ENCODE data around the gene EPB42.
"Not testable (repeated sequence)": the region's sequence is repeated elsewhere in the genome, so short reads cannot be mapped to it uniquely, and the experiment has no call there.

EPB42 gene

DNA sequence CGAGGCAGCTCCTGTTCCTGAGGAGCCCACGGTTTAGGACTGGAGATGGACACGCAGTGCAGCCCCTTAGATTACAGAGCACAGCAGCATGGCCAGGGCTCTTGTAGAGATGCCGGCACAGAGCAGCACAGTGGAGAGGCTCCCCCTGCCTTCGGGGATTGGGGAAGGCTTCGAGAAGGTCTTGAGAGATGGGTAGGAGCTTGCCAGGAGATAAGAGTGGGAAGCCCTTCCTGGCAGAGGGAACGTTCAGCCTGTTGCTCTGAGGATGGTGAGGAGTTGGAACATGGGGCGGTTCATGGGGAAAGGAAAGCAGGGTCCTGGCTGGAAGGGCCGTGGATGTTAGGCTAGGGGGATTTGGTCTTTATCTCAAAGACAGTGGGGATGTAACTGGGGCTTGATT, 10.0 kb downstream of the EPB42 start:
- Histone ChIP-seq H3K9me3 (ENCODE audit: insufficient read depth, low read depth, low read length) (no peaks in the 10 kb centered on the region), H3K27ac (ENCODE audit: low read depth, low read length) (no peak overlapping the region), H3K27me3 (ENCODE audit: insufficient read depth, low read length) (no peaks in the 10 kb centered on the region), H3K9ac (ENCODE audit: low read depth, low read length) (no peak overlapping the region), H3K4me3 (ENCODE audit: low read length) (no peak overlapping the region), H3K36me3 (ENCODE audit: insufficient read depth, low read length) (no peaks in the 10 kb centered on the region), H3K4me1 (ENCODE audit: insufficient read depth, low read length) (no peaks in the 10 kb centered on the region)
- 87% methylated on average over 9 of the region's 9 CpGs for WGBS

DNA sequence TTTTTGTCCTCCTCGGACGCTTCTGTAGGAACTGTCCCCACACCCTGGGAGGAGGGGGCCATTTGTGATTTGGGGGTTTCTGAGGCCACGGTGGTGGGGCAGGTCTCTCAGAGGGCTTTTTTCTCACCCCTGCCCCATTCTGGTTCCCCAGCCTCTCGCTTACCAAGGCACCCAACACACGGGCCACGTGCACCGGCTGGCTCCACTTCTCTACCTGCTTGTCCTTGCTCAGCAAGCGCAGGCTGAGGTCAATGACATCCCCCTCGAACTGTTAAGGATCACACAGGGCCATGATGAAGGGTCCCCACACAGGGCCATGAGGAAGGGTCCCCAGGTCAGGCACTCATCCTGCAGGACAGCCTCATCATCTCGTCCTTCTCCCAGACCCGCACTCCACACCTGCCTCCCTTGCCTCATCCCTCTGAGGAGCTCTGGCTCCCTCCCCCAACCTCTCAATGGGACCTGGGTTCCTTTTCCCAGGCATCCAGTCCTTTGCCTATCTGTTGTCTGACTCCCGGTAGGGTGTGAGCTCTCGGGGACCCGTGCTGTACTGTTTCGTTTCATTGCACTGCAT, 10.6 kb downstream of the EPB42 start:
- H3K36me3 ChIP-seq (ENCODE audit: insufficient read depth, low read length) = no peaks in the 10 kb centered on the region
- no peaks in the 10 kb centered on the region for H3K27me3 ChIP-seq (ENCODE audit: insufficient read depth, low read length)
- no peak overlapping the region for H3K27ac ChIP-seq (ENCODE audit: low read depth, low read length)
- no peaks in the 10 kb centered on the region for H3K9me3 ChIP-seq (ENCODE audit: insufficient read depth, low read depth, low read length)
- H3K9ac ChIP-seq (ENCODE audit: low read depth, low read length) = no peak overlapping the region
- no peaks in the 10 kb centered on the region for H3K4me1 ChIP-seq (ENCODE audit: insufficient read depth, low read length)
- WGBS = 95% methylated on average over 15 of the region's 15 CpGs
- H3K4me3 ChIP-seq (ENCODE audit: low read length) = no peak overlapping the region

- WGBS = 84% methylated on average over 13 of the region's 13 CpGs
- H3K27me3 ChIP-seq (ENCODE audit: insufficient read depth, low read length) = no peaks in the 10 kb centered on the region
Observed at GRCh38 chr15:43209059-43209824, 11.6 kb downstream of the EPB42 start.

DNA sequence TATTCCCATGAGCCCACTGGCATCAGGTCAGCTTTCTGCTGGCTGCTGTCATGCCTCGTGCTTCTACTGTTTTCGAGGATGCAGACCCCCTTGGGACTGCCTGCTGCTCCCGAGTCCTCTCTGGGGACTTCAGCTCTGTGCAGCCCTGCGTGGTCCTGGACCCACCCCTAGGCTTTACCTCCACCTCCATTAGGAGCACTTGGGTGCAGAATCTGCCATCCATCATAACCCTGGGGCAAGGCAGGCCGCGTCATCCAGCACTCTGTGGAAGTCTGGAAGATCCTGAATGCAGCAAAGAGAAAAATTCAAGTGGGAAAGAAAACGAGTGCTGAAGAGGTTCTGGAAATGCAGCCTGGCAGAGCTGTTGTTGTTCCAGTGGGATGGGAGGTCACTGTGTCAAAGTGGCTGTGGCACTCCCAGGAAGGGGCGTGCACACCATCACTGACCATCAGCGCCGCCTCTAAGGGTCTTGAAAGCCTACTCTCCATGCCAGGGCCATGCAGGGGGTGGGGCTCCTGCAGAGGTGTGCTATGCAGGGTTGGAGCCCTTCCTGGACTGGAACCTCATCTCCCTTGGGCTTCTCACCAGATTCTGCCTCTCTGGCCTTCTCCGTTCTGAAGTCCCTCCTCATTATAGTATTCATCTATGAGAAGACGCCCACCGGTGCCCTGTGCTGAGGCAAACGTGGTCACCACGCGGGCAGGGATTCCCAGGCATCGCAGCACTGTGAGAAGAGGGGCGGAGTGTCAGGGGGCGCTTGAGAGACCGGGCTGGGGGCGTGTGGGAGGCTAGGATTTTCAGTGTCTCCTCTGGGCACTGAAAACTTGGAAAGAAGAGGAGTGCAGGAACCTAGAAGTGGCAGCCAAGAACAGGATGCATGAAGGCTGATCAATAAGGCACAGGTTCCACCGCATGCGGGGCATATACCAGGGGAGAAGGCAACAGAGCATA, 12.5 kb downstream of the EPB42 start:
- H3K9me3 ChIP-seq (ENCODE audit: insufficient read depth, low read depth, low read length) = no peaks in the 10 kb centered on the region
- H3K36me3 ChIP-seq (ENCODE audit: insufficient read depth, low read length) = no peaks in the 10 kb centered on the region
- H3K4me3 ChIP-seq (ENCODE audit: low read length) = no peak overlapping the region
- no peaks in the 10 kb centered on the region for H3K27me3 ChIP-seq (ENCODE audit: insufficient read depth, low read length)
- WGBS = 80% methylated on average over 23 of the region's 23 CpGs
- H3K27ac ChIP-seq (ENCODE audit: low read depth, low read length) = no peak overlapping the region
- H3K9ac ChIP-seq (ENCODE audit: low read depth, low read length) = no peak overlapping the region
- H3K4me1 ChIP-seq (ENCODE audit: insufficient read depth, low read length) = no peaks in the 10 kb centered on the region

More at GRCh38 chr15:43209059-43209824, 11.6 kb downstream of the EPB42 start:
- Histone ChIP-seq H3K9me3 (ENCODE audit: insufficient read depth, low read depth, low read length) (no peaks in the 10 kb centered on the region), H3K4me3 (ENCODE audit: low read length) (no peak overlapping the region), H3K9ac (ENCODE audit: low read depth, low read length) (no peak overlapping the region), H3K4me1 (ENCODE audit: insufficient read depth, low read length) (no peaks in the 10 kb centered on the region), H3K36me3 (ENCODE audit: insufficient read depth, low read length) (no peaks in the 10 kb centered on the region), H3K27ac (ENCODE audit: low read depth, low read length) (no peak overlapping the region)

DNA sequence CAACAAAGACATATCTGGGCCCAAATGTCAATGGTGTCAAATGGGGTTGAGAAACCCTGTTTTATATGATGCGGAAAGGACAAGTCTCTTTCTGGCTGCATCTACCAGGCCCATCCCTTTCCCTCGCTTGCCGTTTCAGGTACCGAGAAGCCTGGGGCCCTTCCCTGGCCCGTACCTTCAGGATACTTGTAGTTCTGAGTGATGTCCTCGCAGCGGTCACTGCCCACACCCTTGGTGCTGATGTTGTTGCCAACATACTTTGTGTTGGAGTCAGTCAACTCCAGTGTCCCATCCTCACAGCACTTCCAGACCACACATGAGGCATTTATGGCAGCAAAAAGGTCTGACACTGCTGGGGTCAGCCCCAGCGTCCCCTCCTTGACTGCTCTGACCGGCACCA, 13.8 kb downstream of the EPB42 start:
- Histone ChIP-seq H3K9me3 (ENCODE audit: insufficient read depth, low read depth, low read length) (no peaks in the 10 kb centered on the region), H3K9ac (ENCODE audit: low read depth, low read length) (no peak overlapping the region), H3K36me3 (ENCODE audit: insufficient read depth, low read length) (no peaks in the 10 kb centered on the region), H3K27me3 (ENCODE audit: insufficient read depth, low read length) (no peaks in the 10 kb centered on the region), H3K27ac (ENCODE audit: low read depth, low read length) (no peak overlapping the region), H3K4me1 (ENCODE audit: insufficient read depth, low read length) (no peaks in the 10 kb centered on the region), H3K4me3 (ENCODE audit: low read length) (no peak overlapping the region)
- WGBS = 93% methylated on average over 9 of the region's 9 CpGs

- Histone ChIP-seq H3K9me3 (ENCODE audit: insufficient read depth, low read depth, low read length) (no peaks in the 10 kb centered on the region), H3K27ac (ENCODE audit: low read depth, low read length) (no peak overlapping the region), H3K9ac (ENCODE audit: low read depth, low read length) (no peak overlapping the region), H3K27me3 (ENCODE audit: insufficient read depth, low read length) (no peaks in the 10 kb centered on the region), H3K4me1 (ENCODE audit: insufficient read depth, low read length) (no peaks in the 10 kb centered on the region), H3K4me3 (ENCODE audit: low read length) (no peak overlapping the region), H3K36me3 (ENCODE audit: insufficient read depth, low read length) (no peaks in the 10 kb centered on the region)
- 88% methylated on average over 5 of the region's 5 CpGs for WGBS
Observed at GRCh38 chr15:43206054-43206453, 14.8 kb downstream of the EPB42 start.

GRCh38 chr15:43204016-43204901, 16.6 kb downstream of the EPB42 start:
- no peak overlapping the region for H3K27ac ChIP-seq (ENCODE audit: low read depth, low read length)
- no peaks in the 10 kb centered on the region for H3K27me3 ChIP-seq (ENCODE audit: insufficient read depth, low read length)
- no peak overlapping the region for H3K9ac ChIP-seq (ENCODE audit: low read depth, low read length)
- no peaks in the 10 kb centered on the region for H3K9me3 ChIP-seq (ENCODE audit: insufficient read depth, low read depth, low read length)
- H3K4me1 ChIP-seq (ENCODE audit: insufficient read depth, low read length) = no peaks in the 10 kb centered on the region
- 52% methylated on average over 8 of the region's 8 CpGs for WGBS
- H3K36me3 ChIP-seq (ENCODE audit: insufficient read depth, low read length) = no peaks in the 10 kb centered on the region
- no peak overlapping the region for H3K4me3 ChIP-seq (ENCODE audit: low read length)

DNA sequence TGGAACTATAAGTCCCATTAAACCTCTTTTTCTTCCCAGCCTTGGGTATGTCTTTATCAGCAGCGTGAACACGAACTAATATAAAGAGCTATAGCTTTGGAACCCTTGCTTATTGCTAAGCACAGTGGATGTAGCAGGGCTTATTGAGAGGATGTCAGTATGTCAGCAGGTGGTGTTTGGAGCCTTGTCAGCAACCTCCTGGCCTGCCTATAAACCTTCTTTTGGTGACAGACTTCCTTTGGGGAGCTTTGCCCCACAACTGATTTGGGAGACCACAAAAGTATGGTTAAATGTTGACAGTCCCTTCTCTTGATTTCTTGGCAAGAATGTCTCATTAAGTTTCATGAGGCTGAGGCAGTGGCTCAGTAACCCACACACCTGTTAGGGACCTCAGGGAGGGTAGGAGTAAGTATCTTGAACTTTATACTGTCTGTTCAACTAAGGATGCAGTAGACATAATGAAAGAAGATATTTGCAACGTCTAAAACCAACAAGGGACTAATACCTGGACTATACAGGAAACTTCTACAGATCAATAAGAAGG, 20.8 kb downstream of the EPB42 start:
- H3K9ac ChIP-seq (ENCODE audit: low read depth, low read length) = no peak overlapping the region
- WGBS = 100% methylated on average over 2 of the region's 3 CpGs
- no peaks in the 10 kb centered on the region for H3K9me3 ChIP-seq (ENCODE audit: insufficient read depth, low read depth, low read length)
- peaks cover 14% of the 10 kb centered on the region; the same call in 1 of the 2 replicates for H3K36me3 ChIP-seq (ENCODE audit: insufficient read depth, low read length)
- H3K4me3 ChIP-seq (ENCODE audit: low read length) = no peak overlapping the region
- H3K27me3 ChIP-seq (ENCODE audit: insufficient read depth, low read length) = no peaks in the 10 kb centered on the region
- H3K4me1 ChIP-seq (ENCODE audit: insufficient read depth, low read length) = no peaks in the 10 kb centered on the region
- no peak overlapping the region for H3K27ac ChIP-seq (ENCODE audit: low read depth, low read length)

DNA sequence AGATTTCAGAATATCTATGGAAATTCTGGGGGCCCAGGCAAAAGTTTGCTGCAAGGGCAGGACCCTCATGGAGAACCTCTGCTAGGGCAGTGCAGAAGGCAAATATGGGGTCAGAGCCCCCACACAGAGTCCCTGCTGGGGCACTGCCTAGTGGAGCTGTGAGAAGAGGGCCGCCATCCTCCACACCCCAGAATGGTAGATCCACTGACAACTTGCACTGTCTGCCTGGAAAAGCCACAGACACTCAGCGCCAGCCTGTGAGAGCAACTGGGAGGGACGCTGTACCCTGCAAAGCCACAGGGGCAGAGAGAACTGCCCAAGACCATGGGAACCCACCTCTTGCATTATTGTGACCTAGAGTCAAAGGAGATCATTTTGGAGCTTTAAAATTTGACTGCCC, 21.8 kb downstream of the EPB42 start:
- H3K36me3 ChIP-seq (ENCODE audit: insufficient read depth, low read length) = peaks cover 24% of the 10 kb centered on the region
- no peak overlapping the region for H3K9ac ChIP-seq (ENCODE audit: low read depth, low read length)
- H3K4me3 ChIP-seq (ENCODE audit: low read length) = no peak overlapping the region
- H3K4me1 ChIP-seq (ENCODE audit: insufficient read depth, low read length) = no peaks in the 10 kb centered on the region
- 65% methylated on average over 3 of the region's 3 CpGs for WGBS
- H3K9me3 ChIP-seq (ENCODE audit: insufficient read depth, low read depth, low read length) = no peaks in the 10 kb centered on the region
- H3K27me3 ChIP-seq (ENCODE audit: insufficient read depth, low read length) = no peaks in the 10 kb centered on the region
- H3K27ac ChIP-seq (ENCODE audit: low read depth, low read length) = no peak overlapping the region

- peaks cover 28% of the 10 kb centered on the region for H3K36me3 ChIP-seq (ENCODE audit: insufficient read depth, low read length)
- H3K4me3 ChIP-seq (ENCODE audit: low read length); H3K27ac ChIP-seq (ENCODE audit: low read depth, low read length); H3K9me3 ChIP-seq (ENCODE audit: insufficient read depth, low read depth, low read length); H3K9ac ChIP-seq (ENCODE audit: low read depth, low read length); H3K4me1 ChIP-seq (ENCODE audit: insufficient read depth, low read length); H3K27me3 ChIP-seq (ENCODE audit: insufficient read depth, low read length): not testable (repeated sequence)
- 92% methylated on average over 4 of the region's 4 CpGs for WGBS
Observed at GRCh38 chr15:43198556-43198955, 22.3 kb downstream of the EPB42 start.
